GM23338 (cell line): Measurements from ENCODE around the gene RNASE8.

ENCODE experiments used
- CREB1 ChIP-seq: fragments of 250-450 bp; sonication (Bioruptor Pico); IDR thresholded peaks from 2 replicates; pipeline ENCODE4 v1.5.0; 2020; ENCODE audit warnings: low read depth, mild to moderate bottlenecking, moderate library complexity
- EZH2 ChIP-seq: fragments of 200-600 bp; sonication (generic); IDR thresholded peaks from one replicate; pipeline ENCODE4 v1.8.0; 2017; ENCODE audit warnings: antibody characterized with exemption, mild to moderate bottlenecking, low read depth; ENCODE audit not compliant: unreplicated experiment
- EZH2phosphoT487 ChIP-seq: fragments of 200-600 bp; sonication (generic); IDR thresholded peaks from one replicate; pipeline ENCODE4 v1.8.1; 2018; ENCODE audit warnings: antibody characterized with exemption; ENCODE audit not compliant: unreplicated experiment
- JUNB ChIP-seq: IDR thresholded peaks from one replicate; pipeline ENCODE4 v1.6.1; 2016; ENCODE audit warnings: antibody characterized with exemption; ENCODE audit not compliant: unreplicated experiment
- NANOG ChIP-seq: IDR thresholded peaks from 2 replicates; pipeline ENCODE4 v1.6.1; 2016; ENCODE audit warnings: antibody characterized with exemption, borderline replicate concordance
- POLR2AphosphoS5 ChIP-seq: IDR thresholded peaks from 2 replicates; pipeline ENCODE4 v1.6.1; 2016; ENCODE audit warnings: antibody characterized with exemption, low read depth
- STAT1 ChIP-seq: IDR thresholded peaks from one replicate; pipeline ENCODE4 v1.6.1; 2016; ENCODE audit warnings: antibody characterized with exemption; ENCODE audit not compliant: unreplicated experiment
- ZNF114 ChIP-seq: fragments of 250-450 bp; sonication (Bioruptor Pico); IDR thresholded peaks from 2 replicates; pipeline ENCODE4 v1.5.0; 2020; ENCODE audit warnings: mild to moderate bottlenecking, moderate library complexity
- ZNF331 ChIP-seq: fragments of 250-450 bp; sonication (Bioruptor Pico); IDR thresholded peaks from 2 replicates; pipeline ENCODE4 v1.5.0; 2020; ENCODE audit warnings: low read depth, mild to moderate bottlenecking, moderate library complexity
- TF ChIP-seq, protein P1 (sequence below), 2 experiments: fragments of 200-600 bp in 1 of 2; sonication (generic) in 1 of 2; conservative IDR thresholded peaks; 2 replicates each; pipeline versions ENCODE4 v1.5.1 to v1.6.1; 2016 to 2017; ENCODE audit warnings: antibody characterized with exemption in 2 of 2, low read depth in 2 of 2, mild to moderate bottlenecking in 2 of 2, moderate library complexity in 1 of 2
- TF ChIP-seq, protein P2 (sequence below): IDR thresholded peaks from one replicate; pipeline ENCODE4 v1.6.1; 2018; ENCODE audit warnings: antibody characterized with exemption; ENCODE audit not compliant: unreplicated experiment
- TF ChIP-seq, protein P3 (sequence below): IDR thresholded peaks from 2 replicates; pipeline ENCODE4 v1.6.1; 2016; ENCODE audit warnings: antibody characterized with exemption
- TF ChIP-seq, protein P4 (sequence below): fragments of 250-450 bp; sonication (Bioruptor Pico); IDR thresholded peaks from 2 replicates; pipeline ENCODE4 v1.5.0; 2020; ENCODE audit warnings: mild to moderate bottlenecking, moderate library complexity

DNA sequence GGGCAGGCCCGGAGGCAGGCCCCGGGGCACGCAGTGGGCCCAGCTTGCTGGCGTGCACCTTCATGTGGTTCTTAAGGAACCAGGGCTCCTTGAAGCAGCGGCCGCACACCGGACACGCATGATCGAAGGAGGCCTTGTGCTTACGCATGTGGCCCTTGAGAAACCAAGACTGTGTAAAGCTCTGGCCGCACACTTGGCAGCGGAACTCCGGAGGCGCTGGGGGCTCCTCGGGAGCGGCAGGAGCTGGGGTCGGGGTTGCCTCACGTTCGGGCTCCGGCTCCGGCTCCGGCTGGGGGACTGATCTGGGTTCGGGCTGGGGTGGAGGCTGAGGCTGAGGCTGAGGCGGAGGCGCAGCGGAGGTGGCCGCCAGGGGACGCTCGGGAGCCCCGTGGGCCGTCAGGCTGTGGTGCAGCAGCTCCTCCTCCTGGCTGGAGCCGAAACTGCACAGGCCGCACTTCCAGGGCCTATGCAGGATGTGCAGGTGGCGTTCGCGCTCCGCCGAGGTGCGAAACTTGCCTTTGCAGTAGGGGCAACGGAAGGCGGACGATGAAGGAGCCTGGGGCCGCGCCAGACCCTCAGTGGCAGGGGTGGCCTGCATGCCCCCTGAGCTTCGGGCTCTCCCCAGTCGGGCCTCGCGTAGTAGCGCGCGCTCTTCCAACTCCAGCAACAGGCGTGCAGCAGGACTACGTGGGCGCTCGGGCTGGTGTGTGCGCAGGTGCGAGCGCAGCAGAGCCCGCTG, 34.8 kb downstream of the RNASE8 start:
- TF ChIP-seq, protein P1, sequence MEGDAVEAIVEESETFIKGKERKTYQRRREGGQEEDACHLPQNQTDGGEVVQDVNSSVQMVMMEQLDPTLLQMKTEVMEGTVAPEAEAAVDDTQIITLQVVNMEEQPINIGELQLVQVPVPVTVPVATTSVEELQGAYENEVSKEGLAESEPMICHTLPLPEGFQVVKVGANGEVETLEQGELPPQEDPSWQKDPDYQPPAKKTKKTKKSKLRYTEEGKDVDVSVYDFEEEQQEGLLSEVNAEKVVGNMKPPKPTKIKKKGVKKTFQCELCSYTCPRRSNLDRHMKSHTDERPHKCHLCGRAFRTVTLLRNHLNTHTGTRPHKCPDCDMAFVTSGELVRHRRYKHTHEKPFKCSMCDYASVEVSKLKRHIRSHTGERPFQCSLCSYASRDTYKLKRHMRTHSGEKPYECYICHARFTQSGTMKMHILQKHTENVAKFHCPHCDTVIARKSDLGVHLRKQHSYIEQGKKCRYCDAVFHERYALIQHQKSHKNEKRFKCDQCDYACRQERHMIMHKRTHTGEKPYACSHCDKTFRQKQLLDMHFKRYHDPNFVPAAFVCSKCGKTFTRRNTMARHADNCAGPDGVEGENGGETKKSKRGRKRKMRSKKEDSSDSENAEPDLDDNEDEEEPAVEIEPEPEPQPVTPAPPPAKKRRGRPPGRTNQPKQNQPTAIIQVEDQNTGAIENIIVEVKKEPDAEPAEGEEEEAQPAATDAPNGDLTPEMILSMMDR (conservative IDR thresholded peaks at IDR 0.05; ENCODE audit: low read depth in 2 of 2) = peak; percentile 87 to 100
- TF ChIP-seq NANOG (no peak), ZNF331 (CRISPR knock-in tag) (no peak), EZH2 (no peak), POLR2AphosphoS5 (peak; percentile 53; the same call in 1 of the 2 replicates), EZH2phosphoT487 (no peak), JUNB (no peak), CREB1 (CRISPR knock-in tag) (peak; percentile 68; the same call in 1 of the 2 replicates), ZNF114 (CRISPR knock-in tag) (no peak), STAT1 (no peak)
- TF ChIP-seq, protein P2, sequence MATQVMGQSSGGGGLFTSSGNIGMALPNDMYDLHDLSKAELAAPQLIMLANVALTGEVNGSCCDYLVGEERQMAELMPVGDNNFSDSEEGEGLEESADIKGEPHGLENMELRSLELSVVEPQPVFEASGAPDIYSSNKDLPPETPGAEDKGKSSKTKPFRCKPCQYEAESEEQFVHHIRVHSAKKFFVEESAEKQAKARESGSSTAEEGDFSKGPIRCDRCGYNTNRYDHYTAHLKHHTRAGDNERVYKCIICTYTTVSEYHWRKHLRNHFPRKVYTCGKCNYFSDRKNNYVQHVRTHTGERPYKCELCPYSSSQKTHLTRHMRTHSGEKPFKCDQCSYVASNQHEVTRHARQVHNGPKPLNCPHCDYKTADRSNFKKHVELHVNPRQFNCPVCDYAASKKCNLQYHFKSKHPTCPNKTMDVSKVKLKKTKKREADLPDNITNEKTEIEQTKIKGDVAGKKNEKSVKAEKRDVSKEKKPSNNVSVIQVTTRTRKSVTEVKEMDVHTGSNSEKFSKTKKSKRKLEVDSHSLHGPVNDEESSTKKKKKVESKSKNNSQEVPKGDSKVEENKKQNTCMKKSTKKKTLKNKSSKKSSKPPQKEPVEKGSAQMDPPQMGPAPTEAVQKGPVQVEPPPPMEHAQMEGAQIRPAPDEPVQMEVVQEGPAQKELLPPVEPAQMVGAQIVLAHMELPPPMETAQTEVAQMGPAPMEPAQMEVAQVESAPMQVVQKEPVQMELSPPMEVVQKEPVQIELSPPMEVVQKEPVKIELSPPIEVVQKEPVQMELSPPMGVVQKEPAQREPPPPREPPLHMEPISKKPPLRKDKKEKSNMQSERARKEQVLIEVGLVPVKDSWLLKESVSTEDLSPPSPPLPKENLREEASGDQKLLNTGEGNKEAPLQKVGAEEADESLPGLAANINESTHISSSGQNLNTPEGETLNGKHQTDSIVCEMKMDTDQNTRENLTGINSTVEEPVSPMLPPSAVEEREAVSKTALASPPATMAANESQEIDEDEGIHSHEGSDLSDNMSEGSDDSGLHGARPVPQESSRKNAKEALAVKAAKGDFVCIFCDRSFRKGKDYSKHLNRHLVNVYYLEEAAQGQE = no peak
- TF ChIP-seq, protein P3, sequence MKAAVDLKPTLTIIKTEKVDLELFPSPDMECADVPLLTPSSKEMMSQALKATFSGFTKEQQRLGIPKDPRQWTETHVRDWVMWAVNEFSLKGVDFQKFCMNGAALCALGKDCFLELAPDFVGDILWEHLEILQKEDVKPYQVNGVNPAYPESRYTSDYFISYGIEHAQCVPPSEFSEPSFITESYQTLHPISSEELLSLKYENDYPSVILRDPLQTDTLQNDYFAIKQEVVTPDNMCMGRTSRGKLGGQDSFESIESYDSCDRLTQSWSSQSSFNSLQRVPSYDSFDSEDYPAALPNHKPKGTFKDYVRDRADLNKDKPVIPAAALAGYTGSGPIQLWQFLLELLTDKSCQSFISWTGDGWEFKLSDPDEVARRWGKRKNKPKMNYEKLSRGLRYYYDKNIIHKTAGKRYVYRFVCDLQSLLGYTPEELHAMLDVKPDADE = no peak
- TF ChIP-seq, protein P4, sequence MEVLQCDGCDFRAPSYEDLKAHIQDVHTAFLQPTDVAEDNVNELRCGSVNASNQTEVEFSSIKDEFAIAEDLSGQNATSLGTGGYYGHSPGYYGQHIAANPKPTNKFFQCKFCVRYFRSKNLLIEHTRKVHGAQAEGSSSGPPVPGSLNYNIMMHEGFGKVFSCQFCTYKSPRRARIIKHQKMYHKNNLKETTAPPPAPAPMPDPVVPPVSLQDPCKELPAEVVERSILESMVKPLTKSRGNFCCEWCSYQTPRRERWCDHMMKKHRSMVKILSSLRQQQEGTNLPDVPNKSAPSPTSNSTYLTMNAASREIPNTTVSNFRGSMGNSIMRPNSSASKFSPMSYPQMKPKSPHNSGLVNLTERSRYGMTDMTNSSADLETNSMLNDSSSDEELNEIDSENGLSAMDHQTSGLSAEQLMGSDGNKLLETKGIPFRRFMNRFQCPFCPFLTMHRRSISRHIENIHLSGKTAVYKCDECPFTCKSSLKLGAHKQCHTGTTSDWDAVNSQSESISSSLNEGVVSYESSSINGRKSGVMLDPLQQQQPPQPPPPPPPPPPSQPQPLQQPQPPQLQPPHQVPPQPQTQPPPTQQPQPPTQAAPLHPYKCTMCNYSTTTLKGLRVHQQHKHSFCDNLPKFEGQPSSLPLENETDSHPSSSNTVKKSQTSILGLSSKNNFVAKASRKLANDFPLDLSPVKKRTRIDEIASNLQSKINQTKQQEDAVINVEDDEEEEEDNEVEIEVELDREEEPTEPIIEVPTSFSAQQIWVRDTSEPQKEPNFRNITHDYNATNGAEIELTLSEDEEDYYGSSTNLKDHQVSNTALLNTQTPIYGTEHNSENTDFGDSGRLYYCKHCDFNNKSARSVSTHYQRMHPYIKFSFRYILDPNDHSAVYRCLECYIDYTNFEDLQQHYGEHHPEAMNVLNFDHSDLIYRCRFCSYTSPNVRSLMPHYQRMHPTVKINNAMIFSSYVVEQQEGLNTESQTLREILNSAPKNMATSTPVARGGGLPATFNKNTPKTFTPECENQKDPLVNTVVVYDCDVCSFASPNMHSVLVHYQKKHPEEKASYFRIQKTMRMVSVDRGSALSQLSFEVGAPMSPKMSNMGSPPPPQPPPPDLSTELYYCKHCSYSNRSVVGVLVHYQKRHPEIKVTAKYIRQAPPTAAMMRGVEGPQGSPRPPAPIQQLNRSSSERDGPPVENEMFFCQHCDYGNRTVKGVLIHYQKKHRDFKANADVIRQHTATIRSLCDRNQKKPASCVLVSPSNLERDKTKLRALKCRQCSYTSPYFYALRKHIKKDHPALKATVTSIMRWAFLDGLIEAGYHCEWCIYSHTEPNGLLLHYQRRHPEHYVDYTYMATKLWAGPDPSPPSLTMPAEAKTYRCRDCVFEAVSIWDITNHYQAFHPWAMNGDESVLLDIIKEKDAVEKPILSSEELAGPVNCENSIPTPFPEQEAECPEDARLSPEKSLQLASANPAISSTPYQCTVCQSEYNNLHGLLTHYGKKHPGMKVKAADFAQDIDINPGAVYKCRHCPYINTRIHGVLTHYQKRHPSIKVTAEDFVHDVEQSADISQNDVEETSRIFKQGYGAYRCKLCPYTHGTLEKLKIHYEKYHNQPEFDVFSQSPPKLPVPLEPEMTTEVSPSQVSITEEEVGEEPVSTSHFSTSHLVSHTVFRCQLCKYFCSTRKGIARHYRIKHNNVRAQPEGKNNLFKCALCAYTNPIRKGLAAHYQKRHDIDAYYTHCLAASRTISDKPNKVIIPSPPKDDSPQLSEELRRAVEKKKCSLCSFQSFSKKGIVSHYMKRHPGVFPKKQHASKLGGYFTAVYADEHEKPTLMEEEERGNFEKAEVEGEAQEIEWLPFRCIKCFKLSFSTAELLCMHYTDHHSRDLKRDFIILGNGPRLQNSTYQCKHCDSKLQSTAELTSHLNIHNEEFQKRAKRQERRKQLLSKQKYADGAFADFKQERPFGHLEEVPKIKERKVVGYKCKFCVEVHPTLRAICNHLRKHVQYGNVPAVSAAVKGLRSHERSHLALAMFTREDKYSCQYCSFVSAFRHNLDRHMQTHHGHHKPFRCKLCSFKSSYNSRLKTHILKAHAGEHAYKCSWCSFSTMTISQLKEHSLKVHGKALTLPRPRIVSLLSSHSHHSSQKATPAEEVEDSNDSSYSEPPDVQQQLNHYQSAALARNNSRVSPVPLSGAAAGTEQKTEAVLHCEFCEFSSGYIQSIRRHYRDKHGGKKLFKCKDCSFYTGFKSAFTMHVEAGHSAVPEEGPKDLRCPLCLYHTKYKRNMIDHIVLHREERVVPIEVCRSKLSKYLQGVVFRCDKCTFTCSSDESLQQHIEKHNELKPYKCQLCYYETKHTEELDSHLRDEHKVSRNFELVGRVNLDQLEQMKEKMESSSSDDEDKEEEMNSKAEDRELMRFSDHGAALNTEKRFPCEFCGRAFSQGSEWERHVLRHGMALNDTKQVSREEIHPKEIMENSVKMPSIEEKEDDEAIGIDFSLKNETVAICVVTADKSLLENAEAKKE (CRISPR knock-in tag) = no peak
